ENCODE measurements around the gene PCDHGC5.

DNA sequence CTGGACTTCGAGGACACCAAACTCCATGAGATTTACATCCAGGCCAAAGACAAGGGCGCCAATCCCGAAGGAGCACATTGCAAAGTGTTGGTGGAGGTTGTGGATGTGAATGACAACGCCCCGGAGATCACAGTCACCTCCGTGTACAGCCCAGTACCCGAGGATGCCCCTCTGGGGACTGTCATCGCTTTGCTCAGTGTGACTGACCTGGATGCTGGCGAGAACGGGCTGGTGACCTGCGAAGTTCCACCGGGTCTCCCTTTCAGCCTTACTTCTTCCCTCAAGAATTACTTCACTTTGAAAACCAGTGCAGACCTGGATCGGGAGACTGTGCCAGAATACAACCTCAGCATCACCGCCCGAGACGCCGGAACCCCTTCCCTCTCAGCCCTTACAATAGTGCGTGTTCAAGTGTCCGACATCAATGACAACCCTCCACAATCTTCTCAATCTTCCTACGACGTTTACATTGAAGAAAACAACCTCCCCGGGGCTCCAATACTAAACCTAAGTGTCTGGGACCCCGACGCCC is 11.8 kb upstream of the PCDHGC5 start:
- TF ChIP-seq, protein P1, sequence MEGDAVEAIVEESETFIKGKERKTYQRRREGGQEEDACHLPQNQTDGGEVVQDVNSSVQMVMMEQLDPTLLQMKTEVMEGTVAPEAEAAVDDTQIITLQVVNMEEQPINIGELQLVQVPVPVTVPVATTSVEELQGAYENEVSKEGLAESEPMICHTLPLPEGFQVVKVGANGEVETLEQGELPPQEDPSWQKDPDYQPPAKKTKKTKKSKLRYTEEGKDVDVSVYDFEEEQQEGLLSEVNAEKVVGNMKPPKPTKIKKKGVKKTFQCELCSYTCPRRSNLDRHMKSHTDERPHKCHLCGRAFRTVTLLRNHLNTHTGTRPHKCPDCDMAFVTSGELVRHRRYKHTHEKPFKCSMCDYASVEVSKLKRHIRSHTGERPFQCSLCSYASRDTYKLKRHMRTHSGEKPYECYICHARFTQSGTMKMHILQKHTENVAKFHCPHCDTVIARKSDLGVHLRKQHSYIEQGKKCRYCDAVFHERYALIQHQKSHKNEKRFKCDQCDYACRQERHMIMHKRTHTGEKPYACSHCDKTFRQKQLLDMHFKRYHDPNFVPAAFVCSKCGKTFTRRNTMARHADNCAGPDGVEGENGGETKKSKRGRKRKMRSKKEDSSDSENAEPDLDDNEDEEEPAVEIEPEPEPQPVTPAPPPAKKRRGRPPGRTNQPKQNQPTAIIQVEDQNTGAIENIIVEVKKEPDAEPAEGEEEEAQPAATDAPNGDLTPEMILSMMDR (IDR thresholded peaks at IDR 0.05): no peak
- TF ChIP-seq POLR2A (IDR thresholded peaks at IDR 0.05): no peak

Measured in right lobe of liver (tissue), 4 donors.